Stimulated activated naive CD8-positive, alpha-beta T cell treated with anti-CD3 and anti-CD28 coated beads, Interleukin-15, amount 100 ng/mL, for 72 hours (primary cell): ENCODE results near the gene BCL2.

Source experiments
- ATAC-seq: fragments of 150-1000 bp; cut with Tn5 transposase; 2 replicates; pipeline ENCODE4 v1.10.0; 2021; ENCODE audit warnings: mild to moderate bottlenecking, moderate library complexity
- DNase-seq, 2 donors: peaks; one replicate each; pipeline ENCODE4 v3.0.0; 2021 to 2022
- H3K27ac Mint-ChIP-seq, 2 donors: one replicate each; pipeline ENCODE4 v1.8.0; 2022; ENCODE audit warnings: mild to moderate bottlenecking in 2 of 2, mixed read lengths in 2 of 2, moderate library complexity in 2 of 2
- H3K27me3 Mint-ChIP-seq: one replicate; pipeline ENCODE4 v1.8.0; 2022; ENCODE audit warnings: mixed read lengths
- H3K4me1 Mint-ChIP-seq: one replicate; pipeline ENCODE4 v1.8.0; 2022; ENCODE audit warnings: mild to moderate bottlenecking, mixed read lengths
- H3K4me3 Mint-ChIP-seq, 2 donors: one replicate each; pipeline ENCODE4 v1.8.0; 2022; ENCODE audit warnings: mild to moderate bottlenecking in 2 of 2, mixed read lengths in 2 of 2, moderate library complexity in 1 of 2
- H3K9me3 Mint-ChIP-seq, 2 donors: one replicate each; pipeline ENCODE4 v1.8.0; 2022; ENCODE audit warnings: mixed read lengths in 2 of 2

The BCL2 gene

GRCh38 chr18:63229971-63230370 lies 89.6 kb downstream of the BCL2 start:
- H3K27me3 Mint-ChIP-seq: no peaks in the 10 kb centered on the region
- H3K4me3 Mint-ChIP-seq: peak overlapping the region; percentile 43 to 83
- peak overlapping the region; percentile 74 to 95 for H3K27ac Mint-ChIP-seq
- peaks cover 5 to 10% of the 10 kb centered on the region in 2 donors for H3K9me3 Mint-ChIP-seq
- DNase-seq: no peak
- ATAC-seq: no peak
- peaks cover 92% of the 10 kb centered on the region for H3K4me1 Mint-ChIP-seq

DNA sequence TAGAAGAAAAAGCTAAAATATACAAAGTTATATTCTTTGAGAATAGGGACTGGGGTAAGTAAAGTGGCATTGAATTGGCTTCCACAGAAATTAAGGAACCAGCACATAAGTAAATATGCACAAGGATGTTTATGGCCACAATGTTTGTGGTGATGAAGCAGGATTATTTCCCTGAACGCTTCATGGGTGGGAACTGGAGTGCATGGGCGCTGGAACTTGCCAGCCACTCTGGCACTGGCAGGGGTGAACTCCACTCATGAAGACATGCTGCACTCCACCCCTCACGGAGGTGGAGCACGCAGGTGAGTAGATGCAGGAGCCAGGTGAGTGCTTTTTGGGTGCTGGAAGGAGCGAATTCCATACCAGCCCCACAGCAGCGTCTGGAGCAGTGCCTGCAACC lies 94.1 kb downstream of the BCL2 start:
- no peaks in the 10 kb centered on the region for H3K27me3 Mint-ChIP-seq
- no peak for DNase-seq
- H3K9me3 Mint-ChIP-seq: peaks cover 0 to 8% of the 10 kb centered on the region in 2 donors
- no peak overlapping the region for H3K27ac Mint-ChIP-seq
- no peak overlapping the region for H3K4me3 Mint-ChIP-seq
- ATAC-seq: no peak
- peaks cover 89% of the 10 kb centered on the region for H3K4me1 Mint-ChIP-seq

- peak; percentile 50 to 74 for DNase-seq
- Mint-ChIP-seq H3K9me3 (peaks cover 0 to 8% of the 10 kb centered on the region in 2 donors), H3K27ac (peak overlapping the region in 1 of 2 donors; percentile 73), H3K27me3 (no peaks in the 10 kb centered on the region), H3K4me1 (peaks cover 84% of the 10 kb centered on the region), H3K4me3 (peak overlapping the region; percentile 52 to 69)
- ATAC-seq: peak; percentile 100
These were observed 94.9 kb downstream of the BCL2 start for GRCh38 chr18:63224630-63225029.

GRCh38 chr18:63223837-63224236 lies 95.7 kb downstream of the BCL2 start:
- H3K4me1 Mint-ChIP-seq: peaks cover 85% of the 10 kb centered on the region
- H3K27me3 Mint-ChIP-seq: no peaks in the 10 kb centered on the region
- H3K9me3 Mint-ChIP-seq: peaks cover 4 to 13% of the 10 kb centered on the region in 2 donors
- DNase-seq: no peak
- peak overlapping the region; percentile 25 to 69 for H3K4me3 Mint-ChIP-seq
- H3K27ac Mint-ChIP-seq: peak overlapping the region in 1 of 2 donors; percentile 70
- no peak for ATAC-seq

DNA sequence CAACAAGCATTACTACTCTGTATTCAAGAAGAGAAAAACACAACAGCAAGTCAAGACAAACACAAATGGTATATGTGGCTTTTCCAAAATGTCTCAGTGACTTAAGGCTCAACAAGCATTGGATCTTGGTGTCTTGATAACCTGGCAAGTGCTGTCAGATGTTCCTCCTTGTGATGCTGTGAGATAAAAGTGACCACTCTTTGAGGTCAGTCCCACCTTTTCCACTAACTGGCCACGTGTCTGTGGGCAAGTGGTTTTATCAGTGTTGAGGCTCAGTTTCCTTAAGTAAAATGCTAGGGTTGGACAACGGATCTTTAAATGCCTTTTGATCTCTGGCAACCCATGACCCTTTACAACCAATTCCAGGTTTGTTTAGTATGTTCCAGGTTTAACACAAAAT lies 98.7 kb downstream of the BCL2 start:
- Mint-ChIP-seq H3K9me3 (peaks cover 10 to 22% of the 10 kb centered on the region in 2 donors), H3K27ac (peak overlapping the region in 1 of 2 donors; percentile 1), H3K4me1 (peaks cover 92% of the 10 kb centered on the region), H3K4me3 (peak overlapping the region; percentile 3 to 58), H3K27me3 (no peaks in the 10 kb centered on the region)
- ATAC-seq (peak; percentile 45), DNase-seq (peak in 1 of 2 donors; percentile 67)

DNA sequence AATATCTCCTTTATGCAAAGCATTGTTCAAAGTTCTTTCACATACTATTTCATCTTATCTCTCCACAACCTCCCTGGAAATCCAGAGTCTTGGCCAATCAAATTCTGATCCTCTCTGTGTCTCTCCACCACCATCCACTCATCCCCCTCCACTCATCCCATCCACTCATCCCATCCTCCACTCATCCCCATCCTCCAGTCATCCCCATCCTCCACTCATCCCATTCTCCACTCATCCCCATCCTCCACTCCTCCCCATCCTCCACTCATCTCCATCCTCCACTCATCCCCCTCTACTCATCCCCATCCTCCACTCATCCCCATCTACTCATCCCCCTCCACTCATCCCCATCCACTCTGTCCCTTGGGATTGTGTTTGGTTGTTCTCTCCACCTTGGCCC lies 101.1 kb downstream of the BCL2 start:
- H3K27ac Mint-ChIP-seq: peak overlapping the region; percentile 21 to 42
- peaks cover 10 to 22% of the 10 kb centered on the region in 2 donors for H3K9me3 Mint-ChIP-seq
- ATAC-seq (no peak), DNase-seq (no peak)
- H3K27me3 Mint-ChIP-seq: no peaks in the 10 kb centered on the region
- peak overlapping the region; percentile 2 to 39 for H3K4me3 Mint-ChIP-seq
- H3K4me1 Mint-ChIP-seq: peaks cover 92% of the 10 kb centered on the region

- DNase-seq (peak in 1 of 2 donors; percentile 43), ATAC-seq (peak; percentile 30)
- H3K27me3 Mint-ChIP-seq: no peaks in the 10 kb centered on the region
- H3K27ac Mint-ChIP-seq: peak overlapping the region; percentile 85 to 96
- H3K4me3 Mint-ChIP-seq: peak overlapping the region; percentile 69 to 84
- peaks cover 94% of the 10 kb centered on the region for H3K4me1 Mint-ChIP-seq
- H3K9me3 Mint-ChIP-seq: peaks cover 10 to 15% of the 10 kb centered on the region in 2 donors
These were observed 102.9 kb downstream of the BCL2 start for GRCh38 chr18:63216516-63217311.

- peaks cover 8 to 12% of the 10 kb centered on the region in 2 donors for H3K9me3 Mint-ChIP-seq
- no peak for ATAC-seq
- no peak for DNase-seq
- H3K4me1 Mint-ChIP-seq: peaks cover 98% of the 10 kb centered on the region
- peak overlapping the region; percentile 49 to 87 for H3K4me3 Mint-ChIP-seq
- no peaks in the 10 kb centered on the region for H3K27me3 Mint-ChIP-seq
- H3K27ac Mint-ChIP-seq: peak overlapping the region; percentile 98 to 99
These were observed 105.5 kb downstream of the BCL2 start for GRCh38 chr18:63213936-63214671.

- Mint-ChIP-seq H3K9me3 (peaks cover 1 to 5% of the 10 kb centered on the region in 2 donors), H3K4me1 (peaks cover 98% of the 10 kb centered on the region), H3K4me3 (peak overlapping the region; percentile 49 to 87), H3K27me3 (no peaks in the 10 kb centered on the region), H3K27ac (peak overlapping the region; percentile 98 to 99)
- ATAC-seq: peak; percentile 88
- DNase-seq: peak; percentile 50 to 55
These were observed 106.2 kb downstream of the BCL2 start for GRCh38 chr18:63213331-63213900.

- DNase-seq (no peak), ATAC-seq (no peak)
- peaks cover 96% of the 10 kb centered on the region for H3K4me1 Mint-ChIP-seq
- no peaks in the 10 kb centered on the region for H3K27me3 Mint-ChIP-seq
- H3K4me3 Mint-ChIP-seq: peak overlapping the region; percentile 74 to 87
- no peaks in the 10 kb centered on the region for H3K9me3 Mint-ChIP-seq
- H3K27ac Mint-ChIP-seq: peak overlapping the region; percentile 36 to 62
These were observed 109.0 kb downstream of the BCL2 start for GRCh38 chr18:63210521-63210920.

DNA sequence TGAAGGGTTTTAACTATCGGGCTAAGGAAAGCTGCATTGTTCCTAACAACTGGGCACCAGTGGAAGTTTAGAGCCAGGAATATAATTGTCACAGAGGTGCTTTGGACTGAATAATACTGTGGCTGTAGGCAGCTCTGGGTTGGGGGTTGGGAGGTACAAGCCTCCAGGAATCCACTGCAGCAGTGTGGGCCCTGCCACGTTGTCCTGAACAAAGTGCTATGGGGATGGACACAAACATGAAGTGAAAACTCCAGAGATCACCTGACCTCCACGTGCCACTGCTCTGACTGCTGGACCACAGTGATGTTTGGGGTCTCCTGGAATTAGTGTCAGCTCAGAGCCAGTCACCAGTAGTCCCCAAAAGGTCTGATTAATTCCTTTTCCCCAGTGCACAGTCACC lies 110.9 kb downstream of the BCL2 start:
- peak overlapping the region; percentile 71 to 89 for H3K27ac Mint-ChIP-seq
- no peaks in the 10 kb centered on the region for H3K27me3 Mint-ChIP-seq
- peak overlapping the region; percentile 86 to 87 for H3K4me3 Mint-ChIP-seq
- no peaks in the 10 kb centered on the region for H3K9me3 Mint-ChIP-seq
- DNase-seq: no peak
- no peak for ATAC-seq
- H3K4me1 Mint-ChIP-seq: peaks cover 96% of the 10 kb centered on the region

DNA sequence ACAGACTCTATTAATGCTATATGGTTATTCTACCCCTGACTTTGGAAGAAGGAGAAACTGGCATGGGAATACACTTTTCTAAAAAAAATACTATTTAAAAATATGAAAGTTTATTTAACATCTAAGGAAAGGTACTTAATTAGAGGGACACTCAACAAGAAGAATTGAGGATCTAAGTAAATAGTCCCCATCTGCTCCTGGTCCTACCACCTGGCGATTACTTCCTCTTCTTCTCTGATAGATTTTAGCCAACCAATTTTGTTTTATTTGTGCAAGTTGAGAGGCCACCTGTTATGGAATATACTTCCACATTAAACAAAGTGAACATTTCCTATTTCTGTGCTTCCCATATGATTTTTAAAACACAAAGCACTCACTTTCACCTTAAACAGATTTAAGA lies 111.7 kb downstream of the BCL2 start:
- H3K27me3 Mint-ChIP-seq: no peaks in the 10 kb centered on the region
- peak overlapping the region; percentile 86 to 87 for H3K4me3 Mint-ChIP-seq
- H3K9me3 Mint-ChIP-seq: no peaks in the 10 kb centered on the region
- DNase-seq: no peak
- peak overlapping the region; percentile 80 to 89 for H3K27ac Mint-ChIP-seq
- peaks cover 96% of the 10 kb centered on the region for H3K4me1 Mint-ChIP-seq
- no peak for ATAC-seq

GRCh38 chr18:63207143-63207790 lies 112.3 kb downstream of the BCL2 start:
- peak; percentile 69 for ATAC-seq

DNA sequence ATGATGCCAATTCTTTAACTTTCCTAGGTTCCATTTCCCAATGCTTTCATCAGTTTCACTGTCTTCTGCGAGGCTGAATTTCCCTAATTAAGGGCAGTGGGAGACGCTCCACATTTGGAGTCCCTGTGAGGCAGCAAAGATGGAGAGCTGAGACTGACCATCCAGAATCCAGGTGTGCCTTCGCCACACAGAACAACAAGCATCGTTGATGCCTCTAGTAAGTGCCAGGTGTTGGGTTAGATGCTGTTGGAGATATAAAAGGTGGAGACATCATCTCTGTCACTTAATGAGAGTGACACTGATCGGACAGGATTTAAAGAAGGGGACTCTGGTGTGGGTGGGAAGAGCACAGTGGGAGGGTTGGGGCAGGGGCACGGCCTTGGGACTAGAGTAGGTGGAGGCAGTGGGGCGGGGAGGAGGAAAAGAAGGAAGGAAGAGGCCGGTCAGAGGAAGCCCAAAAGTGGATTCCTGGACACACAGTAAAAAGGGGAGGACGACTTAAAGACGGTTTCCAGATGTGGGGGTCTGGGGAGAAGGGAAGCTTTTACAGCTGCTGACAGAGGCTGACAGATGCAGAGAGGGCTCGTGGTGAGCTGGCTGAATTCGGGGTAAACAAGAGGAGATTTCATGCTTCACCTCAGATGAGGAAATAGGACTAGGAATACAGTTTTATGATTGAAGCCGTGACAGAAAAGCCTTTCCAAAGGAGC lies 113.0 kb downstream of the BCL2 start:
- no peak for DNase-seq
- peaks cover 88% of the 10 kb centered on the region for H3K4me1 Mint-ChIP-seq
- H3K4me3 Mint-ChIP-seq: peak overlapping the region; percentile 74 to 87
- no peaks in the 10 kb centered on the region for H3K9me3 Mint-ChIP-seq
- peak overlapping the region; percentile 80 to 91 for H3K27ac Mint-ChIP-seq
- ATAC-seq: peak; percentile 28
- no peaks in the 10 kb centered on the region for H3K27me3 Mint-ChIP-seq

More at GRCh38 chr18:63207143-63207790, 112.3 kb downstream of the BCL2 start:
- Mint-ChIP-seq H3K27me3 (no peaks in the 10 kb centered on the region), H3K27ac (peak overlapping the region; percentile 80 to 91), H3K4me3 (peak overlapping the region; percentile 74 to 87), H3K4me1 (peaks cover 94% of the 10 kb centered on the region), H3K9me3 (no peaks in the 10 kb centered on the region)
- peak in 1 of 2 donors; percentile 48 for DNase-seq
